Sciatic nerve (tissue), 1 donor: ENCODE measurements around the gene OR52H1. TPM values are rescaled to one million over a fixed set of nuclear protein-coding genes. Genes with fewer than 3 reads are reported as not detected.

Experiments
- total RNA-seq: library from RNA; stranded (reverse); fragmentation: NEBNext Ultra II Directional; extraction: Animal tissue kit (Norgen Biotek cat#: 25700); gene quantifications from one replicate; pipeline ENCODE4 v1.2.1, GENCODE V29; 2021
- donor health status: DM: no; HTN: no; CAD: no.

Gene OR52H1
- total RNA-seq, 1 donor from 2014 or later: 0.89 TPM

Other genes with a start within 250 kb of the OR52H1 start
- gene OR51B4, start 246.6 kb downstream of the OR52H1 start, total RNA-seq: 0.40 TPM
- gene OR51B2, start 224.2 kb downstream of the OR52H1 start, total RNA-seq: 0.40 TPM
- gene OR51B5, start 205.0 kb downstream of the OR52H1 start, total RNA-seq: 1.4 TPM
- not detected for gene OR51B6, start 197.0 kb downstream of the OR52H1 start, total RNA-seq
- gene OR51M1, start 164.7 kb downstream of the OR52H1 start, total RNA-seq: not detected
- gene OR51Q1, start 126.4 kb downstream of the OR52H1 start, total RNA-seq: not detected
- gene OR51I1, start 107.0 kb downstream of the OR52H1 start, total RNA-seq: not detected
- not detected for gene OR51I2, start 99.2 kb downstream of the OR52H1 start, total RNA-seq
- gene OR52D1, start 59.9 kb downstream of the OR52H1 start, total RNA-seq: not detected
- 1.1 TPM for gene UBQLN3, start 38.6 kb downstream of the OR52H1 start, total RNA-seq
- gene UBQLNL, start 31.8 kb downstream of the OR52H1 start, total RNA-seq: 1.5 TPM
- not detected for gene OR52B6, start 32.3 kb upstream of the OR52H1 start, total RNA-seq
- gene TRIM6, start 48.1 kb upstream of the OR52H1 start, total RNA-seq: 3.3 TPM
- gene TRIM34, start 76.5 kb upstream of the OR52H1 start, total RNA-seq: 7.2 TPM
- gene TRIM5, start 136.5 kb upstream of the OR52H1 start, total RNA-seq: 28.4 TPM
- 86.7 TPM for gene TRIM22, start 141.2 kb upstream of the OR52H1 start, total RNA-seq
- gene OR56B1, start 187.9 kb upstream of the OR52H1 start, total RNA-seq: 0.40 TPM
- 0.85 TPM for gene OR52N4, start 205.7 kb upstream of the OR52H1 start, total RNA-seq
- not detected for gene OR52N5, start 234.8 kb upstream of the OR52H1 start, total RNA-seq
- 0.13 TPM for gene OR52N1, start 242.7 kb upstream of the OR52H1 start, total RNA-seq